CD4-positive, alpha-beta T cell treated with Interleukin-15 for 1 hour (primary cell): Measurements from ENCODE around the gene SOAT2.
A peak's percentile ranks its signal among the peaks of the same experiment; 100 is the strongest.
"Not testable (repeated sequence)": the region's sequence is repeated elsewhere in the genome, so short reads cannot be mapped to it uniquely, and the experiment has no call there.

Source experiments
- DNase-seq: peaks from one replicate; pipeline ENCODE4 v3.0.0-alpha.2; 2020

Gene SOAT2

GRCh38 chr12:53090105-53090504 lies 13.2 kb upstream of the SOAT2 start:
- DNase-seq, result no peak

- no peak for DNase-seq
Observed at GRCh38 chr12:53090554-53090953, 12.7 kb upstream of the SOAT2 start.

GRCh38 chr12:53091756-53092155 lies 11.5 kb upstream of the SOAT2 start:
- DNase-seq, result no peak

- DNase-seq, result peak; percentile 29
Observed at GRCh38 chr12:53093777-53094393, 9.4 kb upstream of the SOAT2 start.

- no peak for DNase-seq
Observed at GRCh38 chr12:53094394-53094787, 8.9 kb upstream of the SOAT2 start.

GRCh38 chr12:53094796-53095595 lies 8.3 kb upstream of the SOAT2 start:
- DNase-seq, result not testable (repeated sequence)

- not testable (repeated sequence) for DNase-seq
Observed at GRCh38 chr12:53095596-53095895, 7.7 kb upstream of the SOAT2 start.

GRCh38 chr12:53096089-53096741 lies 7.1 kb upstream of the SOAT2 start:
- no peak for DNase-seq

- DNase-seq, result no peak
Observed at GRCh38 chr12:53096759-53097158, 6.5 kb upstream of the SOAT2 start.

GRCh38 chr12:53097207-53097563 lies 6.1 kb upstream of the SOAT2 start:
- no peak for DNase-seq

GRCh38 chr12:53097564-53098353 lies 5.5 kb upstream of the SOAT2 start, which contains the start of gene IGFBP6:
TSS of gene IGFBP6 (plus strand) at chr12:53097667. CDS start at chr12:53097718, 51 bp downstream.
- DNase-seq, result peak; percentile 39

- DNase-seq, result no peak
Observed at GRCh38 chr12:53098354-53098981, 4.8 kb upstream of the SOAT2 start.

GRCh38 chr12:53099071-53099882 lies 4.0 kb upstream of the SOAT2 start:
- peak; percentile 84 for DNase-seq

- no peak for DNase-seq
Observed at GRCh38 chr12:53100466-53101151, 2.7 kb upstream of the SOAT2 start.

GRCh38 chr12:53101266-53101665 lies 2.0 kb upstream of the SOAT2 start:
- DNase-seq, result no peak

GRCh38 chr12:53101931-53102781 lies 1.1 kb upstream of the SOAT2 start:
- no peak for DNase-seq

- no peak for DNase-seq
Observed at GRCh38 chr12:53103860-53104305, 597 bp downstream of the SOAT2 start.

GRCh38 chr12:53105256-53105655 lies 2.0 kb downstream of the SOAT2 start:
- DNase-seq, result no peak

GRCh38 chr12:53105712-53106439 lies 2.6 kb downstream of the SOAT2 start:
- DNase-seq, result no peak

- DNase-seq, result no peak
Observed at GRCh38 chr12:53107122-53107521, 3.8 kb downstream of the SOAT2 start.
